Measurements from ENCODE around the gene ACOX1. TPM values are rescaled to one million over a fixed set of nuclear protein-coding genes. Genes with fewer than 3 reads are reported as not detected.

The ACOX1 gene
- total and polyA plus RNA-seq, 4 donors = 33.3 to 293 (median 63.4) TPM

GRCh38 chr17:75942473-75942872 is 36.5 kb downstream of the ACOX1 start:
- H3K9me3 ChIP-seq (ENCODE audit: control insufficient read depth in 4 of 4, low read length in 3 of 4) = no peaks in the 10 kb centered on the region
- WGBS = 96% methylated on average over 4 of the region's 4 CpGs
- no peak for DNase-seq (ENCODE audit: low spot score)
- H3K4me1 ChIP-seq (ENCODE audit: control insufficient read depth in 4 of 4, insufficient read depth in 4 of 4, low read length in 3 of 4) = peaks cover 0 to 17% (median 9%) of the 10 kb centered on the region in 4 donors
- H3K36me3 ChIP-seq (ENCODE audit: control insufficient read depth in 4 of 4, insufficient read depth in 3 of 4, low read depth in 1 of 4, low read length in 3 of 4) = peaks cover 2 to 32% (median 24%) of the 10 kb centered on the region in 4 donors
- H3K27ac ChIP-seq (ENCODE audit: low read depth in 1 of 2, low read length in 2 of 2) = no peak overlapping the region
- no peak overlapping the region for H3K9ac ChIP-seq (ENCODE audit: low read depth in 1 of 2, low read length in 2 of 2)
- H3K27me3 ChIP-seq (ENCODE audit: control insufficient read depth in 4 of 4, insufficient read depth in 4 of 4, low read length in 3 of 4) = no peaks in the 10 kb centered on the region
- no peak for TF ChIP-seq HNF4G (IDR thresholded peaks at IDR 0.05)
- no peak for TF ChIP-seq TAF1 (conservative IDR thresholded peaks at IDR 0.05)
- no peak for TF ChIP-seq JUND (IDR thresholded peaks at IDR 0.05)
- no peak for TF ChIP-seq NR2F2 (IDR thresholded peaks at IDR 0.05)
- TF ChIP-seq MAX (IDR thresholded peaks at IDR 0.05) = no peak
- no peak for TF ChIP-seq ATF3 (IDR thresholded peaks at IDR 0.05)
- TF ChIP-seq FOXA1 (IDR thresholded peaks at IDR 0.05) = no peak
- no peak for TF ChIP-seq REST (IDR thresholded peaks at IDR 0.05)
- H3K4me3 ChIP-seq (ENCODE audit: low read depth in 1 of 3, low read length in 3 of 3) = no peak overlapping the region

GRCh38 chr17:75941442-75941819 is 37.5 kb downstream of the ACOX1 start:
- Histone ChIP-seq H3K27ac (ENCODE audit: low read depth in 1 of 2, low read length in 2 of 2) (peak overlapping the region; percentile 65 to 82), H3K27me3 (ENCODE audit: control insufficient read depth in 4 of 4, insufficient read depth in 4 of 4, low read length in 3 of 4) (no peaks in the 10 kb centered on the region), H3K4me3 (ENCODE audit: low read depth in 1 of 3, low read length in 3 of 3) (peak overlapping the region in 2 of 3 donors; percentile 24 to 30), H3K9ac (ENCODE audit: low read depth in 1 of 2, low read length in 2 of 2) (no peak overlapping the region), H3K9me3 (ENCODE audit: control insufficient read depth in 4 of 4, low read length in 3 of 4) (no peaks in the 10 kb centered on the region), H3K4me1 (ENCODE audit: control insufficient read depth in 4 of 4, insufficient read depth in 4 of 4, low read length in 3 of 4) (peaks cover 0 to 17% (median 9%) of the 10 kb centered on the region in 4 donors), H3K36me3 (ENCODE audit: control insufficient read depth in 4 of 4, insufficient read depth in 3 of 4, low read depth in 1 of 4, low read length in 3 of 4) (peaks cover 2 to 23% (median 18%) of the 10 kb centered on the region in 4 donors)
- 27% methylated on average over 6 of the region's 6 CpGs for WGBS
- no peak for DNase-seq (ENCODE audit: low spot score)
- TF ChIP-seq HNF4G (IDR thresholded peaks at IDR 0.05) (peak; percentile 10), MAX (IDR thresholded peaks at IDR 0.05) (no peak)

- Histone ChIP-seq H3K9me3 (ENCODE audit: control insufficient read depth in 4 of 4, low read length in 3 of 4) (no peaks in the 10 kb centered on the region), H3K27ac (ENCODE audit: low read depth in 1 of 2, low read length in 2 of 2) (peak within 1 kb of the TSS; percentile 70 to 82), H3K27me3 (ENCODE audit: control insufficient read depth in 4 of 4, insufficient read depth in 4 of 4, low read length in 3 of 4) (no peaks in the 10 kb centered on the region), H3K36me3 (ENCODE audit: control insufficient read depth in 4 of 4, insufficient read depth in 3 of 4, low read depth in 1 of 4, low read length in 3 of 4) (peaks cover under 1 to 18% (median 12%) of the 10 kb centered on the region in 4 donors), H3K4me3 (ENCODE audit: low read depth in 1 of 3, low read length in 3 of 3) (peak within 1 kb of the TSS; percentile 57 to 70 (median 63)), H3K9ac (ENCODE audit: low read depth in 1 of 2, low read length in 2 of 2) (peak within 1 kb of the TSS in 1 of 2 donors; percentile 72), H3K4me1 (ENCODE audit: control insufficient read depth in 4 of 4, insufficient read depth in 4 of 4, low read length in 3 of 4) (peaks cover 0 to 17% (median 9%) of the 10 kb centered on the region in 4 donors)
- peak; percentile 92 for DNase-seq (ENCODE audit: low spot score)
- under 1% methylated on average over 63 of the region's 63 CpGs for WGBS
- TF ChIP-seq REST (IDR thresholded peaks at IDR 0.05) (no peak), HNF4G (IDR thresholded peaks at IDR 0.05) (peak; percentile 38), SP1 (IDR thresholded peaks at IDR 0.05) (peak; percentile 60), FOXA1 (IDR thresholded peaks at IDR 0.05) (no peak), ZBTB33 (IDR thresholded peaks at IDR 0.05) (no peak), CTCF (IDR thresholded peaks at IDR 0.05; ENCODE audit: low read depth, low read length, missing input control) (peak; percentile 6), GABPA (IDR thresholded peaks at IDR 0.05 in 1 of 2, conservative IDR thresholded peaks at IDR 0.05 in 1 of 2) (peak in 1 of 2 donors; percentile 66), ATF3 (IDR thresholded peaks at IDR 0.05) (peak; percentile 19), JUND (IDR thresholded peaks at IDR 0.05) (peak in 1 of 2 donors; percentile 26)
Measured at GRCh38 chr17:75940727-75941441, 38.1 kb downstream of the ACOX1 start, which contains the start of gene FBF1. FBF1 (minus strand) TSS chr17:75941042; CDS start chr17:75938149, 2,893 bp downstream.
